ENCODE results near the gene PPP1R11. TPM values are rescaled to one million over a fixed set of nuclear protein-coding genes. Genes with fewer than 3 reads are reported as not detected.

PPP1R11 gene
- total and polyA plus RNA-seq, 2 of the 13 experiments (the other 11 are each of a cell fraction or from before 2014, with no cell fraction given): 32.1 to 58.9 TPM

- no peak for TF ChIP-seq ZBTB40 (IDR thresholded peaks at IDR 0.05)
- TF ChIP-seq ZBTB40 (CRISPR knock-in tag; IDR thresholded peaks at IDR 0.05): no peak
- peak; percentile 87 for TF ChIP-seq ZNF574 (CRISPR knock-in tag; IDR thresholded peaks at IDR 0.05)
- TF ChIP-seq RARA (CRISPR knock-in tag; IDR thresholded peaks at IDR 0.05): 0 out of 2 replicates have a peak, but pooled peaks have one; percentile 46
- TF ChIP-seq ZNF770 (CRISPR knock-in tag; IDR thresholded peaks at IDR 0.05): no peak
- 0 out of 2 replicates have a peak, but pooled peaks have one; percentile 7 for TF ChIP-seq ZNF280B (CRISPR knock-in tag; IDR thresholded peaks at IDR 0.05; ENCODE audit: borderline replicate concordance)
Observed at GRCh38 chr6:30102970-30103871, 36.2 kb downstream of the PPP1R11 start (continued).
